Measurements from ENCODE around the gene ROR2. TPM values are rescaled to one million over a fixed set of nuclear protein-coding genes. Genes with fewer than 3 reads are reported as not detected.

The ROR2 gene
- total RNA-seq, 1 donor from 2014 or later: not detected

DNA sequence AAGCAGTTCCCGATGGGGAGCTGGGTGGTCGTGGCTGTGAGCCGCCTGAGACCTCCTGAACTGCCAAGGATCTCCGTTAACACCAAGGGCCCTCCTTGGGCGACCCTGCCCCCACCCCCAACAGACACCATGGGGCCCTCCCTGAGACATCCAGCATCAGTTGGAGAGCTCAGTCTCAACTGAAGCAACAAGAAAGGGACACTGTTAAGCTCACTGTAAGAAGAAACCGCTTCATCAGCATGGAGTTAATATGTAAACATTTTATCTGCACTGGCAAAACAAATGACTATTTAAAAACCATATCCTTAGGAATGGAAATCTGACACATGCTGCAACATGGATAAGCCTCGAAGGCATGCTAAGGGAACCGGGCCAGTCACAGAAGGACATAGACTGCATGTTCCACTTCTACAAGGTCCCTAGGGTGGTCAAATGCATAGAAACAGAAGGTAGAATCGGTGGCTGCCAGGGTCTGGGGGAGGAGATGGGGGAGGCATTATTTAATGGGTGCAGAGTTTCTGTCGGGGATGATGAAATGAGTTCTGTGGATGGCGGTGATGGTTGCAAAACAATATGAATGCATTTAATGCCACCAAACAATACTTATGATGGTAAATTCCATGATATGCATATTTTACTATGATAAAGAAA, 47.4 kb downstream of the ROR2 start:
- no peak for DNase-seq (ENCODE audit: low read depth, low spot score)

DNA sequence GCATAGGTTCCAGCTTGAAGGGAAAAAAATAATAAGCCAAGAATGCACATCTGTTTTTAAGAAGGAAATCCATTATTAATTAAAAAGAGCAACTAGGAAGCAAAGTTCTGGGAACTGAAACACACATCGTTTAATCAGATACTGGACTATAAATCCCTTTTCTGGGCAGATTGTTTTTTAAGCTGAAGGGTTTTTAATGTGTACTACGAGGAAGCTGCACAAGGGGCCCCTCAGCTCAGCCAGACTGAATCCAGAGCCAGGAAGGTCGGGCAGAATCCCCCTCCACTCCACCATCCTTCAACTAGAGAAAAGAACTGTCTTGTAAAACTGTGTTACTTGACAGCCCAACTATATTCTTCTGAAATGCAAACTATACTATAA, 49.2 kb downstream of the ROR2 start:
- DNase-seq (ENCODE audit: low read depth, low spot score): no peak

DNA sequence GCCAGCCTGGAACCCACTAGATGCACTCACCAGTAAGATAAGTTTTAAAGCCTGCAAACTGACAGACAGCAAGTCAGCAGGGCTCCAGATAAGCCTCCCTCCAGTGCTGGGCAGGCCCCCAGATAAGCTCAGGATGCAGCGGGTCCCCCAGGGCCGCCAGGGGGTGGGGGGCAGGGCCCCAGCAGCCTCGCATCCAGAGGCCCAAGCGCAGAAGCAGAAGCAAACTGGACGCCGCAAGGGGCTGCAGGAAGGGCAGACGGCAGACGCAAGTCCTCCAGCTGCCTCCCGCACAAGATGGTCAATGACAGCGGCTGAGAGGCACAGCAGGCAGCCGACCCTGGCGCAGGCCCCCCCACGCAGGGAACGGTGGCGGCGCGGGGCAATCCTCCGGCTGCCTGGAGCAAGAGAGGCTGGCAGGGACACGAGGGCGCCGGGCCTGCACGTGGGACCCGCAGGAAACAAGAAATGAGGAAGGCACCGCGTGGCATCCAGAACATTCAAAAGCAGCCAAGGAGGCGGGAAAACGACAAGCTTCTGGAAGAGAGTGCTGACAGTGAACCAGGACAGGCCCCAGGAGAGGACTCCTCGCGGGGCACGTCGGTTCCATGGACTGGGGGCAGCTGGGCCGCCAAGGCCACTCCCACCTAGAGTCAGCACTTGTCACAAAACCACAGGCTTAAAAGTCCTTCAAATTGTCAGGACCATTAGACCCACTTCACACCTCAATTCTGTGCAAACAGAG, 49.8 kb downstream of the ROR2 start:
- DNase-seq (ENCODE audit: low read depth, low spot score): no peak

DNA sequence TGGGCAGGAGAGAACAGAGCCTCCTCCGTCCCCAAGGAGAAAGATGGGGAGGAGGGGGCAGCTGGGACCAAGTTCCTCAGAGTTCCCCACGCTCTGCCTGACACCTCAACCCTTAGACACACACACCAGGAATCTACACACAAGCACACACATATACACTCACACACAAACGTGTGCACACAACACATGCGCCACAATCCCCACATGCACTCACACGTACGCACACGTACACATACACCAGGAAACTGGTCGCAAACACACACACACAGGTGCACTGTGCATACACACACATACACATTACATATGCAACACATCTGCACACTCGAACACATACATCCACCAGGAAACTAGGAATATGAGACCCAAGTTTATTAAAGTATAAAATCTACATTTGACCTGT, 50.4 kb downstream of the ROR2 start:
- DNase-seq (ENCODE audit: low read depth, low spot score): no peak

DNA sequence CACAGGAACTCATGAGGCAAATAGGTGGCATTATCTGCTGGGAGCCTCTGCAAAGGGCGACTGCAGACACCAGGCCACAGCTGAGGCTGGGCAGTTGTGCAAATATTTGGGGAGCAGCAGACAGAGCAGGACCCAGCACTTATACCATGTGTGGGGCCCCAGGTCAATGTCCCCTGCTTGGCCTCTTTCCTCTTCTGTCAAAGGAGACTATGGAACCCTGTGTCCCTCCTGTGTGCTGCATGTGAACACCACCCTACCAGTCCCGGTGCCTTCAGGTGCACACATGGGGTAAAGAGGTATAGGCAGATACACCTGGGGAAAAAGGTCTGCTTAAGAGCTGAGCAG, 50.8 kb downstream of the ROR2 start:
- no peak for DNase-seq (ENCODE audit: low read depth, low spot score)

DNA sequence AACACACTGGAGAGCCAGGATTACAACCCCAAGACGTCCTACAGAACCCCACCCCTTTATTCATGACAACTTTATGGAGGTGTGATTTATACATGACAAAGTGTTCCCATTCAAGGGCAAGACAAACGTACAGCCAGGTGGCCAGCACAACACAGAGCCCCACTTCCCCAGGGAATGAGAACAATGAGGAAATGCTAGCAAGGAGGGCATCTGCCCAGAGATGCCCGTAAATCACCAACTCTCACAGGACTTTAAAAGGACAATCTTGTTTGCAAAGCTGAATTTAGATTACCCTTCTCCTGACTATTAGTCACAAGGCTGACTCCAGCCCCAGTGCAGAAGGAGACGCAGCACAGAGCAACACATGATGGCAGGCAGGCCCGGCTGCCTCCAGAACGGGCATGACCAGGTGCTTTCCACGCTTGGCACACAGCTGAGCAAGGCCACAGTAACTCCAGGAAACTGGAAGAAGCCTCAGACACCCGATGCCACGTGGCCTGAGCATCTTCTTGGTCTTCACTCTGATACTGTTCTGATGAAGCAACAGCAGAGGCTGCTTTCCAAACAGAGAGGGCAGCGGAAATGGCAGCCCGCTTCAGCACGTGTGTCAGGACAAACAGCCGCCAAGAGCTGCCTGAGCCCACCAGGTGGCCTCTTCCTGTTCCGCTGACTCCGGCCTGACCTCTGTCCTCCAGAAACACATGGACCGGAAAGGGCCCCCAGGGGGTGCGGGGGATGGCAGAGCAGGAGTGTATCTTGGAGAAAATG, 51.4 kb downstream of the ROR2 start:
- DNase-seq (ENCODE audit: low read depth, low spot score): no peak

DNA sequence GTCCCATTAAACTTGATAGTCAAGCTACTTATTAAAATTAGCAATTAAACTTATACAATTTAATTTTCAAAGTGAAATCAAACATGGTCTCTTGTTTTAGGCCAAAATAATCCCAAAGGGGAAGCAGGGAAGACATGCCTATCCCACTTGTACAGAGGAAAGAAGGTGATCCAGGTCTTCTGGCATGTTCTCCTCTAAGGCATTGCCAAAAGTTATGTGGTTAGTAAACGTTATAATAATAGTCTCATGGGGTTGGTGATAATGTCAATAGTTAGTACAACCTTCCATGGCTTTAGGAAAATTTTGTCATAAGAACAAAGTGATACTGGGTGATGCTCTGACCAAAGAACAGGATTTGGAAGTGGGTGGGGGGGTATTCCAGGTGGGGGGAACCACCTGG, 52.8 kb downstream of the ROR2 start:
- no peak for DNase-seq (ENCODE audit: low read depth, low spot score)

DNA sequence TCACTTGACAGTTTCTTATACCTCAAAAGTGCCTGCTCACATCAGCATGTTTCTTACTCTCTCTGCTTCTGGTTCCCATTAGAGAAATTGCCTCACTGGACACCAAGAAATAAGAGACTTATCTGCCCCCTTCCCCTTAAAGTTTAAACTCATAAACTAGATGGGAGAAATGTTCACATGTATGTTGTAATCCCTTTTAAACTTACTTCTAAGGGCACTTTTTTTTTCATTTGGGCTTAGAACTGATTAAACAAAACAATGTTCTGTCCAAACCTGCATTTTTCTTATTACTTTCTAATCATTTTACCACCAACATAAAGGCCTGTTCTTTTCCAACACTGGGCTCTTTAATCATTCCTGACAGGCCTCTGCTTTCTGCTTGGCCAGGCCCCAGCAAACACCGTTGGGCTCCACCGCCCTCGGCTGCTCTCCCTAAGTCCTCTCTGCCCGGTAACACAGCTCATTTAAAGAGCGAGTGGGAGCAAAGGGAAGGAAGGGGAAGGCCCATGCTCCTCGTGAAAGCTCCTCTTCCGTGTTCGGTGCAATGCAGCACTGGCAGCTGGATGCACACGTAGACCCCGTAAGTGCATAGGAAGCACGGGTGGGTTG, 53.4 kb downstream of the ROR2 start:
- DNase-seq (ENCODE audit: low read depth, low spot score): no peak

DNA sequence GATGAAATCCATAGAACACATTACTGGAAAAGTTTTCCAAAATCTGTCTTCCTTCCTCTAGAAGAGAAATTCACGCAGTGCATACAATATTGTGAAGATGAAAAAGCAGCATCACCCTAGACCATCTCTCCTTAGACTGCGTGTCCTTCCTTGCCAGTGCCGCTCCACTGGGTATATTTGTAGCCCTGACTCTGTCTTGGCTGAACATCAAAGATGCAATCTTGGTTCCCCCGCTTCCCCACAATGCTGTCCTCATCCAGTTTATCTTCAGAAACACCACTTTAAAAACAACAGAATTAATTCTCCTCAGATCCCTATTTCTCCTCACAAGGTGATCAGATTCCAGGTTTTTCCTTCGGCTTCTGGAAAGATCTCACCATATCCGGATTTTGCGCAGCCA, 53.9 kb downstream of the ROR2 start:
- no peak for DNase-seq (ENCODE audit: low read depth, low spot score)

DNA sequence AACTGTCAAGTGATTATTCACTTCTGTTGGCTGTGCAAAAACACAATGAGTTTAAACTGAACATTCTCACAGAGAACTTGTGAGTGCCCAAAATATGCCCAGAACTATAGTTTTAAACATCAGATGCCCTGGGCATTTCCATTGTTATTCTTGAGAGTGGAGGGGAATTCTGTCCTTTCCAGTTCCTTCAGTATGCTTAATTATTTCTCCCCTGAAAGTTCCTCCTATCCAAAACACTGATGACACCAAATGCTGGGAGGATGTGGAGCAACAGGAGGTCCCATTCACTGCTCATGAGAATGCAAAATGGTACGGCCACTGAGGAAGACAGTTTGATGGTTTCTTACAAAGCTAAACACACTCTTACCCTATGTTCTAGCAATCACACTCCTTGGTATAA, 55.5 kb downstream of the ROR2 start:
- DNase-seq (ENCODE audit: low read depth, low spot score): no peak

DNA sequence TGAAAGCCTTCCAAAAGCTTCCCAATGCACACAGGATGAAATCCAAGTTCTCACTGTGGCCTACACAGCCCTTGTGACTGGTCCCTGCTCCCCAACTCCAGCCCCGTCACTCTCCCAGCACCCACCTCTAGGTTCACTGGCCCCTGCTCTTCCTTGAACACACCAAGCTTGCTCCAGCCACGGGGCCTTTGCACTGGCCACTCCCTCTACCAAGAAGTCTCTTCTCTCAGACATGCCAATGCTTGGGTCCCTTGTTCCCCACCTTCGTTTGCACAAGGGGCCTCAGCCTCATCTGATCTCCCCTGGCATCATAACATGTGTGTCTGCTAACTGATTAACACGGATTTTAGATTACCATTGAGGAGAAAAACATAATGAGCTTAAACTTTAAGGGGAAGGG, 56.0 kb downstream of the ROR2 start:
- DNase-seq (ENCODE audit: low read depth, low spot score): no peak

DNA sequence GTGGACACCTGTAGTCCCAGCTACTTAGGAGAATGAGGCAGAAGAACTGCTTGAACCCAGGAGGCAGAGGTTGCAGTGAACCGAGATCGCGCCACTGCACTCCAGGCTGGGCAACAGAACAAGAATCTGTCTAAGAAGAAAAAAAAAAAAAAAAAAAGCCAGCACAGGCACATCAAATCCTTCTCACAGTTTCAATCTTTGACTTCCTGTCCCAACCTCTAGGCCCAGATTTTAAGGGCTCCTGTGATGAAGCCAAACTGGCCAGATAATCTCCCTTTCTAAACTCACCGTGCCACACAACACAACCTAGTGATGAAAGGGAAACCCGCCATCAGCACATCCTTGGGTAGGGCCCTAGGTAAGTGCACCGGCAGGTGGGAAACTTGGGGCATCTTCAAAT, 58.1 kb downstream of the ROR2 start:
- DNase-seq (ENCODE audit: low read depth, low spot score): no peak

DNA sequence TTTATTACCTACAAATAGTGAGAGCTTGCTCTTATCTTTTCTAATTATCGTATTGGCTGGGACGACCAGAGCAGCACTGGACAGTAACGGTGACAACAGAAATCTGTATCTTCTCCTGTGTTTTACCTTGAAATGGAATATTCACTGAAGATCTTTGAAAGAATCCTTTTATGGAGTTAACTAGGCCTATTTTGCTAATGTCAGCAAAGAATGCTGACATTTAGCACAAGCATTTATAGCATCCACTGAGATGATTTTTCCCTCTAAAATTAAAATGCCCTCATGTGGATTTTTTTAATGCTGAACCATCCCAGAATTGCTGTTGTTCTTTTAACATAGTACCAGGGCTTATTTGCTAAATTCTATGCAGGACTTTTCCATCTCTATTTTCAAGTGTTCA, 59.4 kb downstream of the ROR2 start:
- no peak for DNase-seq (ENCODE audit: low read depth, low spot score)

DNA sequence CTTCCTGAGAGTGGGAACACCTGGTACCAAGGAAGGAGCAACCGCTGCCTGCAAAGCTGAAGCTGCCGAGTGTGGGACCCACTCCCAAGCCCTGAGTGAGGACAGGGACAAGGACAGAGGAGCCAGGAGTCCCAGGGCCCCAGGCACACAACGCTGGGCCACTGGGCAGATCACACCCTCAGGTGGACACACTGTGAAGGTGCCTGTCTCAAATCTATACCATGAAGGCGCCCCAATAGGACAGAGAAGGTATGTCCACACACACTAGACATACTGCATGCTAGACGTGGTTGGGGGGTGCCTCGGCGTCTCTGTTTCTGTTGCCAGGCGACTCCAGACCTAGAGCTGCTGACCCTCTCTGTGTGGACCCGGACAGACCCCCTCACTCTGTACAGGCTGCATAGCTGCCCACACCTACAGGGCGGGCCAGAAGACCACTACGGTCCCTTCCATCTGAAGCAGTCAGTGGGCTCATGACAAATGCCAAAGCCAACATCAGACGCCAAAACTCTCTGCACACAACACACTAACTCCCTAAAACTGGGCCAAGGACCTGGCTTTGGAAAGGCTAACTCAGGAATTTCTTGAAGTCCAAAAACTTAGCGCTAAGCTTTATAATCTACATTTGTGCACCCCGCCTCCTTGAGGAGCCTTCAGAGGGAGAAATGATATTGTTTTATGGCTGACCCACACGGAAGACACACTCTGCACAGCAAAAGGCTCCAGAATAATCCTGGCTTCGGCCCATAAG, 60.7 kb downstream of the ROR2 start:
- DNase-seq (ENCODE audit: low read depth, low spot score): no peak

DNA sequence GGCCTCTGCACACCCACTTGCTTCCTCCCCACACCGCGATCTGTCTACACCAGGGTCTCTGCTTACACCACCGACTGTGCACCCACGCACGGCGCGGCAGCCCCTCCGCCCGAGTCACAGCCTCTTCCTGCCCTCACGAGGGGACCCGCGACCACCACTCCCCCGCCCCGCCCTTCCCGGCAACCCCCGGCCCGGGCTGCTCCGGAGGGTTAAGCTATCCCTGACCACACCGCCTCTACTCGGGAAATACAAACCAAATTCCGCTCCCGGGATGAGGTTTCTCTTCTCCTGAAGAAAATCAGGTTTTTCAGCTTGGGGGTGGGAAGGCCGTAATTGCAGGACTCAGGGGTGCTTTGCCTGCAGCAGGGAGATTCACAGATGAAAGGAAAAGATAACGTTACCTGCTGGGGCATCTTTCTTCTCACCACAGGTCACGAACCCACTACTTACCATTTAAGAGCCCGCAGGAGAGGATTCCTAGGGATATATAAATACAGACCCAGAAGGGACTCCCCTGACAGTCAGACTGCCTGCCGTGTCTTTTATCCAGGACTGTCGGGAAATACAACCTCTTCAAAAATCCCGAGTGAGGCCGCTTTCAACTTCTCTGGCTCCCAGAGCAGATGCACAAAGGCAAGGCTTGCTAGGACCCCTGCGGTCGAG, 63.5 kb downstream of the ROR2 start:
- no peak for DNase-seq (ENCODE audit: low read depth, low spot score)

DNA sequence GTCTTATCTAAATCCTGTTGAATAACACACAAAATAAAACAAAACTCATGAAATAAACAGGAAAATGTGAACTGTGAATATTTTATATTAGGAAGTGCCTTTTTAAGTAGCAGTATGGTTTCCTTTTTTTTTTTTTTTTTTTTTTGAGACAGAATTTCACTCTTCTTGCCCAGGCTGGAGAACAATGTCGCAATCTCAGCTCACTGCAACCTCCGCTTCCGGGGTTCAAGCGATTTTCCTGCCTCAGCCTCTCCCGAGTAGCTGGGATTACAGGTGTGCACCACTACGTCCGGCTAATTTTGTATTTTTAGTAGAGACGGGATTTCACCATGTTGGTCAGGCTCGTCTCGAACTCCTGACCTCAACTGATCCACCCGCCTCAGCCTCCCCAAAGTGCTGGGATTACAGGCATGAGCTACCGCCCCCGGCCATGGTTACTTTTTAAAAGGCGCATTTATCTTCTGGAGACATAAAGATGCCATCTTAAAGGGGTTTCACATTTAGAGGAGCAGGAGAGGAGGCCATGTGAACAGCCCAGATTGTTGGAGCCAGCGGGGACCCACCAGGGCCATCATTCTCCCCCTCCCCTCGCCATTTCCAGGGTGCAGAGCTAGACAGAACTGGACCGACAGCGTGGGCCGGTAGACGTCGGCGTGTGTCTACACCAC, 64.1 kb downstream of the ROR2 start:
- no peak for DNase-seq (ENCODE audit: low read depth, low spot score)

DNA sequence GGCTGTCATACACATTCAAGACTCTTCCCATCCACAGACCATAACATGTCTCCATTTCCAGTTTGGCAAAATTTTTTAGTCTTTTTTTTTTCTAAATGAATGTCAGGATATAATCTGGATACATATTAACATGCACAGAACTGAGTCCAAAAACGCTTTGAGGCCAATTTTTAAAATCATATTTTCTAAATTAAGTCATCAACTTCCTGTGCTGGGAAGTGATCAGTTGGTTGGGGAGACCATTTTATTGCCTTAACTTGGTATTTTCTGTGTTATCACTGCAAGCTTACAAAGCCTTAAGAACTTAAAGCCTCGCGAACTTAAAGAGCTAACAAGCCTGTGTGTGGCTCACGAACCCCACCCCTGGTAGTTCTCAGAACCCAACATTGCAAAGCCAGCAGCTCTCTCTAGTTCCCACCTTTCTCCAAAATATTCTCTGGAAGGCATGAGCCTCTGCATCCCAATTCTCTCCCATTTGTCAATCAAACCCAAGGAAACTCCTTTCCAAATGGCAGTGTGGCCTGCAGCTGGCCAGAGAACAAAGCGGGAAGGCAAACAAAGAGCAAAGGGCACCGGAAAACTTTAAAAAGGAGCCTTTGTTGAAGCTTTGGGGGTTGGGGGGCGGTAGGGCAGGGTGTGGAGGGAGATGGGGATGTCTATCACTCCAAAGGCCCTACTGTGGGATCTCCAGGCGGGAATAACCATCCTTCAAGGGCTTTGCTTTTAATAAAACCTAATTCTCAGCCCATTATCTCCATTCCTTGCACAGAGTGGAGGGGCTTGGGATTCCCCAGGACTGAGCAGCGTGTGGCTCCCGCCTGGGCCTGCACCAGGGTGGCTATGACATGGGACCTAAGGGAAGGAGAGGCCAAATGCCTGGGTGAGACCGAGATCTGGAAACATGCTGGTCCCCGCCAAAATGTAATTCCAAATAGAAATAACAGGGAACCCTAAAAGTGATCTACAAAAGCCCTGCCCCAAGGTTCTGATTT, 65.0 kb downstream of the ROR2 start:
- no peak for DNase-seq (ENCODE audit: low read depth, low spot score)

DNA sequence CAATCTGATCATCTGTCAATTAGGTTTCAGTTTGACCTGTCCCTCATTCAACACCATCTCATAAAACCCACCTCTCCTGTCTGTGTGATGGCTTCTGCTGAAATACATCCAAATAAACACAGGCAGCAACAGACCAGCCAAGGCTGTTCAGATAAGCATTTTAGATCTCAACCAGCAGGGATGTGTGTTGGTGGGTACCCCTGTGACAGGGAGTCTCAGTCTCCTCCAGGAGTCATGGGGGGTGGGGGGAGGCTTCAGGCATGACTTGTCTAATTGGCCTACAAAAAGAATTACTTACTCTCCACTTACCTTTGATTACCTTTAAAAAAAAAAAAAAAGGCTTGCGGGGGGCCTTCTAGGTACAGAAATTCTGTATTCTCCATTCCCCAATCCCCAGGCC, 65.9 kb downstream of the ROR2 start:
- no peak for DNase-seq (ENCODE audit: low read depth, low spot score)

DNA sequence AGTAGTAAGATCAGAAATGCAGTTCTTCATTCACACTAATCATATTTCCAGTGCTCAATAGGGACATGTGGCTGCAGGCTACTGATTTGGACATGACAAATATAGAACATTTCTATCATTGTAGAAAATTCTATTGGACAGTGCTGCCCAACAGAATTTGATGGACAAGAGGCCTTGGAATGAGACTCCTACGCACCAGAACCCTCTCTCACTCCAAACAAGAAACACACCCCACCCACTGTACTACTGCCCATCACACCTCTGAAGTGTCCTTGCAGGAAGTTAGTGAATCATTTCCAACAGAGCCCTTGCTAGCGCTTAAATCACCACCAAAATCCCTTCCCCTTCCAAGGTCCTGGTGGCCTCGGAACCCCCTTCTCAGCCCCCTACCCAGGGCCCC, 66.5 kb downstream of the ROR2 start:
- no peak for DNase-seq (ENCODE audit: low read depth, low spot score)

Data from pulmonary artery endothelial cell (primary cell).